ENCODE data around the gene MPI. TPM values are rescaled to one million over a fixed set of nuclear protein-coding genes. Genes with fewer than 3 reads are reported as not detected.

MPI gene
- total and polyA plus RNA-seq, 2 of the 8 experiments (the other 6 are each of a cell fraction or from before 2014, with no cell fraction given) = 31.0 to 74.8 TPM

DNA sequence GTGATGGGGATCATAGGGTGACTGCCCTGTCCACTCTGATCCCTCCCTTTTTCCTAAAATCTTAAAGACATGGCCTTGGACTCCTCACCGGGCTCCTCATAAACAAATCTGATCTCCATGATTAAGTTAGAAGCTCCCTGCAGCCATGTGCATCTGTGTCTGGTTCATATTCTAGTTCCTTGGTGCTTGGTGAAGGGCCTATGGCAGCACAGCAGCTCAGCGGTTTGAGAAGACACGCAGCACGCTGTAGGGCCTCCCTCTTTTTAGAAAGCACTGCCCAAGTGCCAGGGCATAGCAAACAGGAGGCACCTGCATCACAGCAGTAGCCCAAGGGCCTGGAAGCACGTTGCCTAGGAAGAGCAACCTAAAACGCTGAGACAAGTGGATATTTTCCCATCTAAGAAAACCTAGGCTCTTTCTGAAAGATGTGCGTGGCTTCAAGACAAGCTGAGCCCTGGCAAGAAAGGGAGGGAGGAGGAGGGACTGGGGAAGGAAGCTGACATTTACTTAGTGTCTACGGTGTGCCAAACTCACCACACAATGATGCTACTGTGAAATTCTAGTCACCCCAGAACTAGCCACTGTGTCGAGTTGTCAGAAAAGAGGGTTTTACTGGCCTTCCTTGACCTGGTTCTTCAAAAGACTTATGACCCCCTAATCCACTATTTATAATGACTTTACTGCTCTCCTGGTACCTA lies 32.0 kb upstream of the MPI start:
- Histone ChIP-seq H3K23me2 (ENCODE audit: low read depth, low read length) (no peaks in the 10 kb centered on the region), H3K4ac (replicated peaks; ENCODE audit: insufficient read length, low read depth, low read length) (no peak overlapping the region), H2BK12ac (ENCODE audit: low read depth, low read length) (no peak overlapping the region), H2AFZ (ENCODE audit: low read length) (no peak overlapping the region), H3K9ac (replicated peaks in 1 of 4; ENCODE audit: extremely low read depth in 1 of 4, low read depth in 3 of 4, low read length in 3 of 4) (no peak overlapping the region), H3K27me3 (replicated peaks in 1 of 4; ENCODE audit: control insufficient read depth in 3 of 4, extremely low read depth in 1 of 4, insufficient read depth in 3 of 4, low read length in 3 of 4) (no peaks in the 10 kb centered on the region), H4K5ac (ENCODE audit: insufficient read length, low read depth, low read length) (no peak overlapping the region), H3K4me3 (ENCODE audit: extremely low read depth in 1 of 4, insufficient read depth in 2 of 4, low read depth in 3 of 4, low read length in 4 of 4) (no peak overlapping the region), H3K18ac (ENCODE audit: extremely low read depth, low read length) (no peak overlapping the region), H3K79me1 (ENCODE audit: low read depth, low read length) (peaks cover 6% of the 10 kb centered on the region), H4K20me1 (replicated peaks in 1 of 2; ENCODE audit: control insufficient read depth in 1 of 2, insufficient read depth in 2 of 2, low read length in 2 of 2) (peaks cover 0 to 7% of the 10 kb centered on the region in 2 experiments), H4K91ac (replicated peaks; ENCODE audit: insufficient read length, low read length) (no peak overlapping the region), H3K14ac (ENCODE audit: insufficient read length) (no peak overlapping the region), H2BK15ac (ENCODE audit: low read length) (no peak overlapping the region), H3K27ac (ENCODE audit: low read depth, low read length) (no peak overlapping the region), H2BK120ac (replicated peaks; ENCODE audit: low read depth, low read length) (no peak overlapping the region), H2BK20ac (ENCODE audit: low read length) (no peak overlapping the region), H2AK5ac (ENCODE audit: low read depth, low read length) (no peak overlapping the region), H3K79me2 (ENCODE audit: control insufficient read depth in 1 of 2, insufficient read depth in 2 of 2, low read length in 2 of 2) (peaks cover 0 to 4% of the 10 kb centered on the region in 2 experiments; a peak in 1 of 4 replicates), H3K36me3 (ENCODE audit: control insufficient read depth in 2 of 4, insufficient read depth in 4 of 4, low read length in 3 of 4) (peaks cover 2 to 9% (median 5%) of the 10 kb centered on the region in 4 experiments; a peak in 5 of 8 replicates), H3K9me3 (ENCODE audit: insufficient read depth in 2 of 2, low read depth in 1 of 2, low read length in 1 of 2) (no peaks in the 10 kb centered on the region), H3K56ac (replicated peaks; ENCODE audit: insufficient read length, low read depth, low read length) (no peak overlapping the region), H3K4me1 (replicated peaks in 1 of 4; ENCODE audit: control insufficient read depth in 3 of 4, insufficient read depth in 4 of 4, low read length in 3 of 4) (peaks cover 0 to 1% (median 0%) of the 10 kb centered on the region in 4 experiments; a peak in 1 of 7 replicates), H2BK5ac (ENCODE audit: low read depth, low read length) (no peak overlapping the region), H3K23ac (ENCODE audit: insufficient read length) (no peak overlapping the region), H3K4me2 (ENCODE audit: insufficient read depth in 1 of 2, low read depth in 2 of 2, low read length in 2 of 2) (no peak overlapping the region), H4K8ac (ENCODE audit: extremely low read depth, insufficient read depth, low read length) (no peak overlapping the region)
- DNase-seq (ENCODE audit: low read depth in 1 of 2, low spot score in 2 of 2) (no peak), FAIRE-seq (no peak)
- ChIA-PET CTCF (ENCODE audit: partially characterized antibody) (interaction anchor here (0.9 to 4.5 kb wide), 10 partner anchors 8 to 87 kb away, joined by 3 to 21 read pairs (median 4); no protein-coding TSS in a partner anchor), POLR2A (ENCODE audit: partially characterized antibody) (interaction anchor here (1.0 to 2.3 kb wide), 3 partner anchors 12 to 49 kb away, joined by 3 to 6 read pairs (median 4); partner anchors contain the start of genes FAM219B and ULK3)
- whole genome bisulfite sequencing, 2 experiments (ENCODE audit: extremely low coverage in 1 of 2, insufficient coverage in 1 of 2, insufficient read length in 1 of 2, insufficient replicate concordance in 2 of 2, low coverage in 1 of 2, low lambda C conversion rate in 2 of 2, missing lambda C conversion rate in 1 of 2) = 86% methylated on average over 9 of the region's 9 CpGs; no CpG with 5 or more reads in 1 of the 2 experiments
- TF ChIP-seq CBX8 (IDR thresholded peaks at IDR 0.05; ENCODE audit: borderline replicate concordance, low read depth, low read length) (no peak), ZNF274 (IDR thresholded peaks at IDR 0.05; ENCODE audit: borderline replicate concordance, extremely low read depth, low read length) (no peak), TBP (IDR thresholded peaks at IDR 0.05; ENCODE audit: low read depth, low read length) (no peak), NRF1 (IDR thresholded peaks at IDR 0.05; ENCODE audit: low read depth, low read length) (no peak), SP4 (IDR thresholded peaks at IDR 0.05; ENCODE audit: low read length) (no peak), CBX5 (IDR thresholded peaks at IDR 0.05; ENCODE audit: low read depth, low read length) (no peak), KDM5A (IDR thresholded peaks at IDR 0.05; ENCODE audit: low read length) (no peak), FOSL1 (IDR thresholded peaks at IDR 0.05; ENCODE audit: insufficient read depth, low read depth, low read length) (no peak), SUZ12 (IDR thresholded peaks at IDR 0.05; ENCODE audit: low read length) (no peak), SAP30 (IDR thresholded peaks at IDR 0.05; ENCODE audit: insufficient read depth, insufficient replicate concordance, low read length) (no peak), GABPA (IDR thresholded peaks at IDR 0.05; ENCODE audit: borderline replicate concordance, insufficient read depth, low read length) (no peak)
